Activated effector memory CD4-positive, alpha-beta T cell treated with anti-CD3 and anti-CD28 coated beads, Interleukin-2, amount 50 U/mL, for 16 hours (primary cell): ENCODE data around the gene BORCS5.
"Not testable (repeated sequence)": the region's sequence is repeated elsewhere in the genome, so short reads cannot be mapped to it uniquely, and the experiment has no call there.

Experiments used
- DNase-seq: peaks from one replicate; pipeline ENCODE4 v3.0.0-alpha.2; 2020

The BORCS5 gene

DNA sequence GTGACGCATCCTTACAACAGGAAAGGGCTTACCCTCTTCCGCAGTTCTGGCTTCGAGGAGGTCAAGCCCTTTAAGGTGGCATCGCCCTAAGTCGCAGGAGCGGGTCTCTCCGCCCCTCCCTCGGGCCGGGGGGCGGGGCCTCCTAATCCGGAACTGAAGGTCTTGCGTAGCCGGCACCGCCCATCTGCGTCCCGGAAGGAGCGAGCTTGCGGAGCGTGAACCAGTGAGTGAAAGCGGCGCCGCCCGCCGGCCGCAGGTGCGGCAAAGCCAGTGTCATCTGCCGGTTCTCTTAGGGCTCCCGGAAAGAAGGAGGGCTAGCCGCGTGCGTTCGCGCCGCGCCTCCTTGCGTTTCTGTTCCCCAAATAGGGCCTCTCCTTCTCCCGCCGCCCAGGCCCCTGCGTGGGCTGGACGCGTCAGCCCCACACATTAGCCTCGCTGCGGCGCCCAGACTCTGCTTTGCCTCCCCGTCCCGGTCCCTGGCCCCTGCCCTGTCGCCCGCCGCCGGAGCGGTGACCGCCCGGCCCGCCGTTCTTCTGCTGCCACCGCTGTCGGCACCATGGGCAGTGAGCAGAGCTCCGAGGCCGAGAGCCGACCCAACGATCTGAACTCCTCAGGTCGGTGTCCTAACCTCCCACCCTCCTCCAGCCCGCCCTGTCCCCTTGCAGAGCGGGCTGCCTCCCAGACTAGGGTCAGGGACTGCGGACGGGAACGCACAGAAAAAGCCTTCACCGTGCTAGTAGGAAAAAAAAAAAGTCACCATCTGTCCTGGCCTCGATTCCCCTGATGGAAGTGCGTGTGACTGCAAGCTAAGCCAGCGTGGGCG lies at the start of gene BORCS5:
BORCS5 (plus strand) TSS at position 183 of the 823 bp plus-strand sequence; CDS start at position 557, 374 bp downstream.
- DNase-seq = peak; percentile 99

DNA sequence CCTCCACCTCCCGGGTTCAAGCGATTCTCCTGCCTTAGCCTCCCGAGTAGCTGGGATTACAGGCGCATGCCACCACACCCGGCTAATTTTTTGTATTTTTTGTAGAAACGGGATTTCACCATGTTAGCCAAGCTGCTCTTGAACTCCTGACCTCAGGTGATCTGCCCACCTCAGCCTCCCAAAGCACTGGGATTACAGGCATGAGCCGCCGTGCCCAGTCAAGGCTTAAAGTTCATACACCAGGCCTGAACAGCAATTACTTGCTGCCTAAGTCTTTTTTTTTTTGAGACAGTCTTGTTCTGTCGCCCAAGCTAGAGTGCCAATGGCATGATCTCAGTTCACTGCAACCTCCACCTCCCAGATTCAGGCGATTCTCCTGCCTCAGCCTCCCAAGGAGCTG lies 46.2 kb upstream of the BORCS5 start:
- DNase-seq = not testable (repeated sequence)

DNA sequence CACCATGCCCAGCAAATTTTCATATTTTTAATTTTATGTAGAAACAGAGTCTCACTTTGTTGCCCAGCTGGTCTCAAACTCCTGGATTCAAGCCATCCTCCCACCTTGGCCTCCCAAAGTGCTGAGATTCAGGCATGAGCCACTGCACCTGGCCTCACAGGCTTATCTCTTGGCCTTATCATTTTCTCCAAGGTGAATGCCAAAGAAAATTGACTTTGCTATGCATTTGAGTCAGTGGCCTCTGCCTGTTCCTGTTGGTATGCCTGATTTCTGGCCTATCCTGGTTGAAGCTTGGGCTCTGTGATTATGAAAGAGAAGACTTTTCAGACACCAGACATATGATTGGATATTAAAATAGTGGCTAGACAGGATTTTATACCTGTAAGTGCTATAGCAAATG lies 41.0 kb upstream of the BORCS5 start:
- DNase-seq = no peak

DNA sequence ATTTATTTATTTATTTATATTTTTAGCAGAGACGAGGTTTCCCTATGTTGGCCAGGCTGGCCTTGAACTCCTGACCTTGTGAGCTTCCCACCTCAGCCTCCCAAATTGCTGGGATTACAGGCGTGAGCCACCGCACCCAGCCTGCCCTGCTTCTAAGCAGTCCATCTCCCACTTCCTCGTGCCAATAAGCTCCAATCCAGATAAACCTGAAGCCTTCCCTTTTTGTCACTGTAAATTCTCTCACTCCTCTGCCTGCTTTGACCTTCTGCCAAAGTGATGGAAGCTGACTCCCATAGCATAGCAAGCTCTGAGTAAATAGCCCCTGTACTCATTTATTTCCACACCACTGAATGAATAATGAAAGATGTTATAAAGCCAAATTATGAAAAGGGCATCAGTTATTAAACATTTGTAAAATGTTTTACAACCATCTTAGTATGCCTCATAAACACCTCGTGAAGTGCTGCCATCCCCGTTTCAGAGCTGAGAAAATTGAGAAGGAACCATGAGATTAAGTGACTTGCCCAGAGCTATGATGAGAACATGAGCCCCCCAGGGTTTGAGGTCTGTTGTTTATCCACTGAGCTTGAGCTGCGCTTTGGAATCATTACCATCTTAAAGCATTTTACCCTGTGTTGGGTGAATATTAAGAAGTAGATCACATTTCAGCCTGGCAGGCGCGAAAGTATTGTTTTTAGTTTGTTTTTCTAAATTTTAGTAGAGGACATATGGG lies 37.3 kb upstream of the BORCS5 start:
- DNase-seq = no peak

DNA sequence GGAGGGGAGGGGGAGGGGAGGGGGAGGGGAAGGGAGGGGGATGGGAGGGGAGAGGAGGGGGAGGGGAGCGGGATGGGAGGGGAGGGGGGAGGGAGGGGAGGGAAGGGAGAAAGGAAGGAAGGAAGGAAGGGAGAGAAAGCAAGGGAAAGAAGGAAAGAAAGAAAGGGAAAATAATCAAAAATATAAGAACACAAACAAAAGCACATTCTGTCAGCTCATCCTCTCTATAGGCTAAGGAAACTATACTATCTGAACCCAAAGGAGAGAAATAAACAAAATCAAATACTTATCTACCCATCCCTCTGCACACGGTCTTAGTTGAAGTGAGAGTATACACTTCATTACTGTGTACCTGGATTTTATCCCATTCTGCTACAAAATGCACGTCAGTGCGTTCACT lies 33.8 kb upstream of the BORCS5 start:
- no peak for DNase-seq

DNA sequence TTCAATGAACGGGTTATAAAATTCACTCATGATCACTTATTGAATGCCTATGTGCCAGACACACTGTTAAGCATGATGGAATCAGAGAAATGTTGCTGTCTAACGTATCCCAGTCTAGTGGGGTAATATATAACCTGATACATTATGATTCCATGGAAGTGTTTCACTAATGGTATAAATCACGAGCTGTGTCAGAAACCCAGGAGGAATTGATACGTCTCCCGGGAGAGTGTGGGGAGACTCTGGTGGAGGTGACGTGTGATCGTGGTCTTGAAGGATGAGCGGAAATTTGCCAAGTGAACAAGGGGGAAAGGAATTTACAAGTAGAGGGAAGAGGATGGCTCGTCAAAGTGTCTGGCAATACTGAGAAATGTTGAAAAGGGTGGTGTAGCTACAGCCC lies 33.3 kb upstream of the BORCS5 start:
- no peak for DNase-seq

DNA sequence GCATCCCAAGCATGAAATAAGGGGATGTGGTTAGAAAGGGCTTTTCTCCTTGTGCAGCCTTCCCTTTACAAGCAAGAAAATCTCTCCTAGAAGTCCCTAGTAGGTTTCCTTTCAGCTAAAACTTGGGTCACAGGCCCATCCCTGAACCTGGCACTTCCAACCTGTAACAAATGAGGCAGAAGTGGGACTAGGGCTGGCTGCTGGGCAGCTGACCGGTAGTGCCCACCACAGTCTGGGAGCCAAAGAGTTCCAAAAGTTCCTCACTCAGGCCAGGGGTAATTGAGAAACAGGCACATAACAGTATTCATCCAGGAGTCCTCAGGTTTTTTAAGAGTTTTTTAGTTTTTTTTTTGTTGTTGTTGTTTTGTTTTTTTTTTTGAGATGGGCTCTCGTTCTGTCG lies 30.6 kb upstream of the BORCS5 start:
- no peak for DNase-seq

DNA sequence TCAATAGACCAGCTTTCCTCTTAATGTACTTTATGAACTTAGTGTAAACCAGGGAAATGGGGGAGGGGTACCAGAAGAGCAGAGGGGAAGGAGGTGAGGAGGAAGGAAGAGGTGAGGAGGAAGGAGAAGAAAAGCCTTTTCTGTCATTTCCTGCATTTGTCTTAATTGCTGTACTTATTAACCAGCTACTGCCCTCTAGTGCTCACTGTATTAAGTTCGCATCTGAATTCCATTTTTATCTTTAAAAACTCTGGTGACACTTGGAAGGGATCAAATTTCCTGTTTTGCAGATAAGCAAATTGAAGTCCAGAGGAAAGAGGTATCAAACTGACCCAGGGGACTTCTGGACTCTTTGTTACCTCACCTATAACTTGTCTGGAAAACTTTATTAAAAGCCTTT lies 29.1 kb upstream of the BORCS5 start:
- DNase-seq = no peak

DNA sequence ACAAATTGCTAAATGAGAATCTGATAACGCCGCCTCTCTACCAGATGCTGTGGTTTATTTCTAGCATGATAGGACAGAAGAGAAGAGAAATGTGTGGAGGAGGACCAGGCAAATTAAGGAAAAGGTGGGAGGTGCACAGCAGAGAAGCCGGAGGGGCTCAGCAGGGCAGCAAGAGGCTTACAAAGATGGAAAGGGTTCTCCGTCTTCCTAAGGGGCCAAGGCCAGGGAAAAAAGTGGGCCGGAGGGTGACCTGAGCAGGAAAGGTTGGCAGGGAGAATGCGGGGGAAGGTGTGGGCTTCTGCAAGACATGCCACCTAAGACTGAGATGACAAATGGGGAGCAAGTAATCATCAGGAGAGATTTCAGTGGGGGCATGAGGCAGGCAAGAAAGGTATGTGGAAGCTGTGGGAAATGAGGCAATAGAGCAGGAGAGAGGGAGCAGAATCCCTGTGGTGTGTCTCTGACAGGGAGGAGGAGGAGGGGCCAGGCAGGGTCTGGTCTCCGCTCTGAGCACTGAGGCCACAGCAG lies 25.6 kb upstream of the BORCS5 start:
- no peak for DNase-seq

DNA sequence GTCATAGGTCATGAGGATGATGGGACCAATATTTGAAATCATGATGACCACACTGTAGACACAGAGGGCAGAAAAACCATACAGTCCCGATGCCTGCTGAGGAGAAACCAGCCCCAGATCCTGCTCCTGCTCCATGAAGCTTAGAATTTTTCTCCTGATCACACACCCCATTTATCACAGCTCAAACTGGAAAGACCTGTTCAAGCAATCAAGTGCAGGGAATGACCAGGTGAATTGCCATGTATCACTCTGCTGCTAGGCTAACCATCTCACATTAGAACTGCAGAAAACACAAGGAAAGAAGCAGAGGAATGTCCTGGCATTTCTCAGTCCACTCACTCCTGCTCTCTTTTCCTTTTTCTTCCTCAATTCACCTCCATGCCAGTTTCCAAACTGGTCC lies 25.0 kb upstream of the BORCS5 start:
- DNase-seq = no peak

DNA sequence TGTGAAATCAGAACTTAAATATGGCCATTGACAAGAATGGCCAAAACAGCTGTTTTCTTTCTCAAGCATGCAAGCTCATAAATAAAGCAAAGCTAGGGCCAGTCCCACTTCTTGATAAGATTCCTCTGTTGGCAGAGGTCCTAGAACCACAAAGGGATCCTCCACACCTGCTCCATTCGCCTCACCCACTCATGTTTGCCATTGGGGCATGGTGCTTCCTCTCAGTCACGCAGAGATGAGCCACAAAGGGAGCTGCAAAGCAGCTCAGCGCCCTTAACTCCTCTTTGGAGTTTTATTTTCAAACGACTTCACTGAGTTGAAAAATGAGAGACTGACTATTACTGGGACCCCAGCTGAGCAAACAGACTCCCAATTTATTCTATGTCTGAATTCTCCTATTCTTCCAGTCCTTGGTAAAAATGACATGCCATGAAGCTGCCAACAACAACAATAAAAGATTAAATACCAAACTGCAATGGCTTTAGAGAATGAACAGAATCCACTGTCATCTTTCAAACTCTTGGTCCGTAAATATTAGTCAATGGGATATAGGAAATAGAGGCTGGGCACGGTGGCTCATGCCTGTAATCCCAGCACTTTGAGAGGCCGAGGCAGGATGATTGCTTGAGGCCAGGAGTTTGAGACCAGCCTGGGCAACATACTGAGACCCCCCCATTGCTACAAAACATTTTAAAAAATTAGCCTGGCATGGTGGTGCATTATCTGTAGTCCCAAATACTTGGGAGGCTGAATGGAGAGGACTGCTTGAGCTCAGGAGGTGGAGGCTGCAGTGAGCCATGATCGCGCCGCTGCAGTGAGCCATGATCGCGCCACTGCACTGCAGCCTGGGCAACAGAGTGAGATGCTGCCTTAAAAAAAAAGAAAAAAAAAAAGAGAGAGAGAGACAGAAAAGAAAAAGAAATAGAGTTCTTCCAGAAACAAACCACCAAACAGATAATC lies 23.2 kb upstream of the BORCS5 start:
- no peak for DNase-seq

DNA sequence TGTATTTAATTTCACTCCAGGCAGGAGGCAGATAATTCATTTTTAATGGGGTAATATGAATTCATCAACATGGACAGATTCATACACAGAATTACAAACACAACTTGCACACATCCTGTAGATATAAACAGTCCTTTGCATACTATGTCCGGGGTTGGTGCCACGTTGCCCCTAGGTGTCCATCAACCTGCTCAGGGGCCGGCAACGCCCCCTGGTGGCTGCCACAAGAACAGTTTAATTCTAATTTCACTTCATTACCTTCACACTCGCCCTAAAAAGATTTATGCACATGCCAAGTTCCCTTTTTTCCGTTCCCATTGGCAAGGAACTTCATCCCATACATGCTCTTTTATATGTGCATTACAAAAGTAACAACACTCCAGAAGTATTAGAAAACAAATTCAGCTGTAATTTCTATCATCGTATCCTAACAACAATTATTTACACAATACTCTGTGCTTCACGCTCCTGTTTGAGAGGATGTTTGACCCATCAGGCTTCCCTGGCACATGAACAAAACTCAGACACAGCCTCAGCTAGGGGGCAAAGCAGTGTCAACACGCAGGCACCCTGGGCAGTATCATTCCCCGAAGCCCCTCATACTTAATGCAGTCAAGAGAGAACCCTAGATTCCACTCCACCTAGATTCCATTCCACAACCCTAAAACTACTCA lies 22.4 kb upstream of the BORCS5 start:
- peak; percentile 86 for DNase-seq

DNA sequence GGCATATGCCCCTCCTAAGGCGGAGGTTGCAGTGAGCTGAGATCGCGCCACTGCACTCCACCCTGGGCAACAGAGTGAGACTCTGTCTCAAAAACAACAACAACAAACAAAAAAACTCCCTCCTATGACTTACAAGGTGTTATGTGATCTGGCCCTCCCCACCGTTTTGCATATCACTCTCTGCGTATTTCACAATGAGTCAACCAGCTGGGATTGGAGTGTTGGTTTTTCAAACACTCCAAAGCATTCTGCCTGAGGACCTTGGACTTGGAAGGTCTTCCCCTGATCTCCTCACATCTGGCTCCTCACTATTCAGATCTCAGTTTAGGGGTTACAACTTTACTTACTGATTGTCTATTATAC lies 20.8 kb upstream of the BORCS5 start:
- no peak for DNase-seq

DNA sequence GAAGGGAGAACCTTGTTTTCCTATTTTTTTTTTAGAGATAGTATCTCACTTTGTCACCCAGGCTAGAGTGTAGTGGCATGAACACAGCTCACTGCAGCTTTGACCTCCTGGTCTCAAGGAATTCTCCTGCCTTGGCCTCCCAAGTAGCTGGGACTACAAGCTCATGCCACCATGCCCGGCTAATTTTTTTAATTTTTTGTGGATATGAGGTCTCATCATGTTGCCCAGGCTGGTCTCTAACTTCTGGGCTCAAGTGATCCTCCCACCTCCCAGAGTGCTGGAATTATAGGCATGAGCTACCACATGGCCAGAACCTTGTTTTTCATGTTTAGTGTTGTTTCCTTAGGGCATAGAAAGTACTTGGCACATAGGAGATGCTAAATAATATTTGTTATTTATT lies 20.4 kb upstream of the BORCS5 start:
- DNase-seq = no peak

DNA sequence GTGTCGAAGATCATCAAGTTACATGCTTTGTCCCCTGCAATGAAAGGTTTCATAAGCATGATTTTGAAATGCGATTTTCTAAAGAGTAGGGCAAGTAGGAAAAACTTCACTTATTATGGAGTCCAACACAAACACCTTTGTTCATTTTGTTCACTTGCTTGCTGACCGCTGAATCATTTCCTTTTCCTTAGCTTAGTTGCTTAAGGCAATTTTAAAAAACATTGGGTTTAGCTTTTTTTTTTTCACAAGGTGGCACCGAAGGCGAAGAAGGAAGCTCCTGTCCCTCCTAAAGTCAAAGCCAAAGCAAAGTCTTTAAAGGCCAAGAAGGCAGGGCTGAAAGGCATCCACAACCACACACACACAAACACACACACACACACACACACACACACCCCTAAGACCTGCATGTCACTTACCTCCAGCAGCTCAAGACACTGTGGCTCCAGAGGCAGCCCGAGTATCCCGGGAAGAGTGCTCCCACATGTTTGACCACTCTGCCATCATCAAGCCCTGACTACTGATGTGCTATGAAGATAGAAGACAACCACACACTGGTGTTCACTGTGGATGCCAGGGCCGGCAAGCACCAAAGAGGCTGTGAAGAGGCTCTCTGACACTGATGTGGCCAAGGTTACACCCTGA lies 18.2 kb upstream of the BORCS5 start:
- DNase-seq = no peak

DNA sequence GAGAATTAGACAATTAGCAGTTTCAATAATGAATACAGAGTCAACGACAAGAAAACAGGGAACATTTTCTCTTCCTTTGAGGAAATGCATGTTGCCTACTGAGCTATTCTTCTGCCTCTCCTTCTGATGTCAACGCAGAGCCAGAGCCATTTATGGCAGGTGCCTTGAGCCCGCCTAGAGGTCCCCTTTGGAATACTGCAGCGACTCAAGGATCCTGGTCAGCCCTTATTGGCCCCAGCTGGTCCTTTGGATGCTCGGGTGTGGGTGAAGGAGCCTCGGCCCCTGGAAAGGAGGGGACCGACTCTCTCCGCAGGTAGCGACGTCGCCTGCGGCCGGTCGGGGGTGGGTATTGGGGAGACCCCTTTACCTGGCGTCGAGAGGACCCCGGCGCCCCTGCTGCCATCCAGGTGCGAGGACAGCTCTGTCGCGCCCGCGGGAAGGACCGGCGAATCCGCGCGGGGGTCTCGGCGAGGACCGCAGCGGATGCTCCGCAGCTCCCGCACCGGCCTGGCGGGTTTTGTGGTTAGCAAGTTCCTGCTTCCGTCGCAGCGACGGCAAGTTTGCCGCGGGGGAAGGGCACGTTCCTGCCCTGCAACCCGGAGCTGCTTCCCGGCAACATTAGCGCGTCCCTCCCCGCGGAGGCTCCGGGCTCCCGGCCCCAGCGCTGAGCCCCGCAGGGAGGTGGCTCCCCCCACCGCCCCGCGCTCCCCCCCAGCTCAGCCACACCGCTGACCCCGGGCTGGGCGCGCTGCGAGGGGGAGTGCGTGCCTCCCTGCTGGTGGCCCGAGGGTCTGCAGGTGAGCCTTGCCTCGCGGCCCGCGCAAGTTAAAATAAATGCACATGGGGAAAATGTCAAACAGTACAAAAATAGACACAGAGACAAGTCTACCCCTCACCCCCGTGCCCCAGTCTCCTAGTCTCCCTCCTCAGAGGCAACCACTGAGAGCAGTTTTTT lies 6.9 kb upstream of the BORCS5 start, which contains the start of gene MANSC1:
MANSC1 (minus strand) TSS at position 532 of the 955 bp plus-strand sequence. CDS start 6,928 bp downstream, outside the sequence.
- peak; percentile 78 for DNase-seq

DNA sequence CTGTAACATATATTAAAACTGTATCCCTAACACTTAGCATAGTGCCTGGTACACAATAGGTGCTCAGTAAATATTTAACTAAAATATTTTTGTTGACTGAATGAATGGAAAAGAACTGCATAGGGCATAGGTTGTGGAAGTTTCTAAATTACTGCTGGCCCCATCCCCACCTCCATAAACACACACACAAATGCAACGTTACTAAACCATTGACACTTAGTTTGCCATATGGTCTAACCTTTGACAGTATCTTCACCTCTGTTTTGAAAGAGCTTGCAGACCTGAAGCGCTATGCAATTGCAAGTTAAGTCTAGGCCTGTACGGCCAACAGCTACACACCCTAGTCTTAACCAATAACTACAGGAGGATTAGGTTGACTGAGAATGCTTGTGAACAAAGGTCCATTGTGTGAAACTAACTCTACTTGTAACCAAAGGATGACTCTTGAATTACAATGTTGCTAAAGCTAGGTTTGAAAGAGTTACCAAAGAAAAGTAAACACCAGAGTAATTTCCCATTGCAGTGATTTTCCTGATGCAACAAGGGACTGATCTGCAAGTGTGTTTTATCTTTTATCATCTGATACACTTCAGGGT lies 5.9 kb upstream of the BORCS5 start:
- no peak for DNase-seq

DNA sequence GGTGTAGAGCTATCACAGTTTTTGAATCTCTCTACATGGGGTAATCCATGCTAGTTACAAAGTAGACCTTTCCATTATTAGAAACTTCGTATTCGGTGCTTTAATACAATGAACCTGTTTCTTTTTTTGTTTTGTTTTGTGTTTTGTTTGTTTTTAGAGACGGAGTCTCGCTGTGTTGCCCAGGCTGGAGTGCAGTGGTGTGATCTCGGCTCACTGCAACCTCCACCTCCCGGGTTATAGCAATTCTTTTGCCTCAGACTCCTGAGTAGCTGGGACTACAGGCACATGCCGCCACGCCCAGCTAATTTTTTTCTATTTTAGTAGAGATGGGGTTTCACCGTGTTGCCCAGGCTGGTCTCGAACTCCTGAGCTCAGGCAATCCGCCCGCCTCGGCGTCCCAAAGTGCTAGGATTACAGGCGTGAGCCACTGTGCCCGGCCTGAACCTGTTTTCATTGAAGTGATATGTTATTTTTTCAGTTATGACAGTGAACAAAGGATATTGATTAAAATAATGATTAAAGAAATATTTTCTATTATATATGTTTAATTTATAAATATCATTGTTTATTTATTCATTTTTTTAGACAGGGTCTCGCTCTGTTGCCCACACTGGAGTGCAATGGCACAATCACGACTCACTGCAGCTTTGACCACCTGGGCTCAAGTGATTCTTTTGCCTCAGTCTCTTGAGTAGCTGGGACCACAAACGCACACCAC lies 5.3 kb upstream of the BORCS5 start:
- not testable (repeated sequence) for DNase-seq

DNA sequence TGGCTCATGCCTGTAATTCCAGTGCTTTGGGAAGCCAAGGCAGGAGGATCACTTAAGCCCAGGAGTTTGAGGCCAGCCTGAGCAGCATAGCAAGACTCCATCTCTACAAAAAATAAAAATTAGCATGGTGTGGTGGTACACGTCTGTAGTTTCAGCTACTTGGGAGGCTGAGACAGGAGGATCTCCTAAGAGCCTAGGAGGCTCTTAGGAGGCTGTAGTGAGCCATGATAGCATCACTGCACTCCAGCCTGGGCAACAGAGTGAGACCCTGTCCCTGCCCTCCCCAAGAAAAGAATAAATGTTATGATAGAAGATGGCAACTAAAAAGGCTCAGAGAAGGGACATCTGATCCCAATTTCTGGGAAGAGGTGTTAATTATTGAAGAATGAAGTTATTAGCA lies 3.6 kb upstream of the BORCS5 start:
- no peak for DNase-seq
